Measurements from ENCODE around the gene FOXI1.
A peak's percentile ranks its signal among the peaks of the same experiment; 100 is the strongest.

Gene FOXI1

DNA sequence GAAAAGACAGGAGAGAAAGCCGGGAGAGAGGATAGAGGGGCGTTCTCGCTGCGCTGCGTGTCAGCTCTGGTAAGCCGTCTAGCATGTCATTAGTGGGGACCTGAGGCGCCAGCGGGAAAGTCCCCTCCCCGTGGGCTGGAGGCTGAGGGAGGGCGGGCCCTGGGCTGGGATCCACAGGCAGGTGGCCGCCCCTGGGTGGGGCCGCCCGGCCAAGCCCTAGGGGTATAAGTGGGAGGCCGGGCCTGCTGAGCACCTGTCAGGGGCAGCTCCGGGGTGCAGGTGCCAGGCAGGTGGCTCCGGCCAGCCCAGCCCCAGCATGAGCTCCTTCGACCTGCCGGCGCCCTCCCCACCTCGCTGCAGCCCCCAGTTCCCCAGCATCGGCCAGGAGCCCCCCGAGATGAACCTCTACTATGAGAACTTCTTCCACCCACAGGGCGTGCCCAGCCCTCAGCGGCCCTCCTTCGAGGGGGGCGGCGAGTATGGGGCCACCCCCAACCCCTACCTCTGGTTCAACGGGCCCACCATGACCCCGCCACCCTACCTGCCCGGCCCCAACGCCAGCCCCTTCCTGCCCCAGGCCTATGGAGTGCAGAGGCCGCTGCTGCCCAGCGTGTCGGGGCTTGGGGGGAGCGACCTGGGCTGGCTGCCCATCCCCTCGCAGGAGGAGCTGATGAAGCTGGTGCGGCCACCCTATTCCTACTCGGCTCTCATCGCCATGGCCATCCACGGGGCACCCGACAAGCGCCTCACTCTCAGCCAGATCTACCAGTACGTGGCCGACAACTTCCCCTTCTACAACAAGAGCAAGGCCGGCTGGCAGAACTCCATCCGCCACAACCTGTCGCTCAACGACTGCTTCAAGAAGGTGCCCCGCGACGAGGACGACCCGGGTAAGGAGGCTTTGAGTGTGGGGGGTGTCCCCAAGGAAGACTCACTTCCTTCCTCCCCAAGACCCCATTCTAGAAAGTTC lies at the start of gene FOXI1:
TSS of gene FOXI1 (plus strand) at position 256 of the 970 bp plus-strand sequence. CDS start at position 317, 61 bp downstream.
- DNase-seq = no peak

DNA sequence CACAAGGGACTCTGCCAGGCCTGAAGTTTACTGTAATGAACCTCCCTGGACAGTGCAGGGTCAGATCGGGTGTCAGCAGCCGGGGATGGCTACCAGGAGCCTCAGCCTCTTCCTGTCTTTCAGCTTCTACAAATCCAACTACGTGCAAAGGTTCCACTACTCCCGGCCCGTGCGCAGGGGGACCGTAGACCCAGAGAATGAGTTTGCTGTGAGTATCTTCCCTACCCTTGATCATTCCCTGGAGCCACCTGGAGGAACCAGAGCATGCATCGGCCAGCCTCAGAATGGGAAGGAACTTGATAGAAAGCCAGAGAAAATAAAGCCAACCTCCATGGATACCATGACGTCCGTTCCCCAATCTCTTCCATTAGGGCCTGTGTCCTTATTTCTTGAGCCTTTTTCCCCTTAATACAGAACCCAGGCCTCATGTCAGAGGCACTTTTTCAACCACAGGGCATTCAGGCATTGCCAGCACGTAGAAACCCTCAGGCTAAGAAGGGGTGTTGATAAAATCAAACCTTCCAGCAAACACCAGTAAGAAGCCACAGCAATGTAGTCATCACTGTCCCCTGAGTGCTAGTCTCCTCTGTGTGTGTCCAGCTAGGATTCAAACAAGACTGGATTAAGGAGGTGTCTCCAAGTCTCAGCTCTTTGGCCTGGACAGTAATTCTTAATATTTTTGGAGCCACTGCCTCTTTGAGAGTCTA lies 49.0 kb upstream of the FOXI1 start:
- DNase-seq = no peak

DNA sequence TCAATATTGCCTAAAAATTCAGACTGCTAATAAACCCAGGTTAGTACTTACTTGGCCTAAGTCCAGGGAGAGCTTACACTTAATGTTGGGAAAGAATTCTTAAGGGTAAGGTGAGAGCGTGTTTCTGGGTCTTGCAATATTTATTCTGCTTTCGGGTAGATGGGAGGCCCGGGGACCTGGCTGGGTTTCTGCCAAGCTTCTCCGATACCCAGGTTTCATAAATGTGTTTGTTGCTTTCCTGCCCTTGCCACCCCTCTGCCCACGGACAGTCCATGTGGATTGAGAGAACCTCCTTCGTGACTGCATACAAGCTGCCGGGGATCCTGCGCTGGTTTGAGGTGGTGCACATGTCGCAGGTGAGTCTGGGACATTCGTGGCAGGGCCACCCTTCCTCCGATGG lies 48.4 kb upstream of the FOXI1 start:
- DNase-seq = no peak

DNA sequence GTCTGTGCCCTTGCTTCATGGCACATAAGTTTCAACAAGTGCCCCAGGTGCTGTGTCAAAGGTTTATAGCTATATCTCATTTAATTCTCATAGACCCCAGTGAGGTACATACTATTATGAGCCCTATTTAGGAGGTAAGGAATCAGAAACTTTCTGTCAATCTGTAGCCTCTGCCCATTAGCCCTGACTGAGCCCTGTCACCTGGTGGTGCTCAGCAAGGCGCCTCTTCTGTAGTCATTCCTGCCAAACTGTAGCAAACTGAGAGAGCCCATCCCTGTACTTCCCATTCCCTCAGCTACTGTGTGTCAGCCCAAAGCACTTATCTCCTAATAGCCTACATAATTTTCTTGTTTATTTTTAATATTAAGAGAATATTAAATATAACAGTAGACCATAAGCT lies 46.5 kb upstream of the FOXI1 start:
- no peak for DNase-seq

DNA sequence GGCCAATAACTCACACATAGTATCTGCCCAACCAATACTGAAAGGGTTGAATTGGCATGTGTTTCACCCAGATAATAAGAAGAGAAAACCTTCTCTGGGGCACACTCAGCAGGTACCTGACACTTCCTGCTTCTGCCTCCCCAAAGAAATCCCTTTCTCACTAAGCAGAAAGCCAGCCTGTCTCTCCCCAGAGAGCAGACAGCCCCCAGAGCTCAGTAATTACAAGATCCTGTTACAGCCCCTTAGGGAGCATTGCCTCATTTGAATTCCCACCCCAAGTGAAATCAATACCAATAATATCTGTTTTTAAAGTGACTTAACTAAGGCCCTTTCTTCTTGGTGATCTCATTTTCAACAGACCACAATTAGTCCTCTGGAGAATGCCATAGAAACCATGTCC lies 38.5 kb upstream of the FOXI1 start:
- no peak for DNase-seq

DNA sequence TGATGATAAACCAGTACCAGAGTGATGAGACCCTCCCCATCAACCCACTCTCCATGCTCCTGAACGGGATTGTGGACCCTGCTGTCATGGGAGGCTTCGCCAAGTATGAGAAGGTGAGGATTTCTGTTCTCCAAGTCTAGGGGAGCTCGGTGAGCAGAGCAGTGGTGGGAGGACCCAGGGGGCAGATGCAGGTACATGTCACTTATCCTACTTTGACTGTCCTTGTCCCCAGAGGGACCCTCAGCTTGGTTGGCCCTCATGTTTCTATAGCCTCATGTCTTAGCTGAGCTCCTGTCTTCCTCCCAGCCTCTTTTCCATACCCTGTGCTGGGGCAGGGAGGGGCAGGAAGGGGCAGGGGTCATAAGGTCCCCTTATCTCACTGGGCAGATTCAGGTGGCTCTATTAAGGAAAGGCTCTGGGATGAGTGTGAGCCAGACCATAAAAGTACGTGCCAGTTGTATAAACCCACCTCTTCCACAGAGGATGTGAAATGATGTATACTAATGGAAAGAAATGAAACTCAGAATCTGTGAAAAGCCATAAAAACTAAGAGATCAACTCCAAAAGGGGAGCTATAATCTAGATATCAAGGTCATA lies 38.0 kb upstream of the FOXI1 start:
- DNase-seq = no peak

DNA sequence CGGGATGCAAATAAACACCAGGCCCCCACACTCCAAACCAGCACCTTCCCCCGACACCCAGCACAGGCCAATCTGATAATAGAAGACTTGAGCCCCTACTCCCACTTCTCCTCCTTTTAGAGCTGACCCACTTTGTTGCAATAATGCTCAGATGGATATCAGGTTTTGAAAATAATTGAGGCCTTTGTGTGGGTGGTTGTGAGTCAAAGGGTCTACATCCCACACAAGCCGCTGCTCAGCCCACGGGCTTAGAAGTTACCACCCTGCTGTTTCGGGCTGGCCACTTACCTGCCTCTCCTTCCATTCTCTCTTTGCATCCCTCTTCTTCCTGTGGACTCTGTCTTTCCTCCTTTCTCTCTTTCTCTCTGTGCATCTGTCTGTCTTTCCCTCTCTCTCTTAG lies 36.2 kb upstream of the FOXI1 start:
- no peak for DNase-seq

DNA sequence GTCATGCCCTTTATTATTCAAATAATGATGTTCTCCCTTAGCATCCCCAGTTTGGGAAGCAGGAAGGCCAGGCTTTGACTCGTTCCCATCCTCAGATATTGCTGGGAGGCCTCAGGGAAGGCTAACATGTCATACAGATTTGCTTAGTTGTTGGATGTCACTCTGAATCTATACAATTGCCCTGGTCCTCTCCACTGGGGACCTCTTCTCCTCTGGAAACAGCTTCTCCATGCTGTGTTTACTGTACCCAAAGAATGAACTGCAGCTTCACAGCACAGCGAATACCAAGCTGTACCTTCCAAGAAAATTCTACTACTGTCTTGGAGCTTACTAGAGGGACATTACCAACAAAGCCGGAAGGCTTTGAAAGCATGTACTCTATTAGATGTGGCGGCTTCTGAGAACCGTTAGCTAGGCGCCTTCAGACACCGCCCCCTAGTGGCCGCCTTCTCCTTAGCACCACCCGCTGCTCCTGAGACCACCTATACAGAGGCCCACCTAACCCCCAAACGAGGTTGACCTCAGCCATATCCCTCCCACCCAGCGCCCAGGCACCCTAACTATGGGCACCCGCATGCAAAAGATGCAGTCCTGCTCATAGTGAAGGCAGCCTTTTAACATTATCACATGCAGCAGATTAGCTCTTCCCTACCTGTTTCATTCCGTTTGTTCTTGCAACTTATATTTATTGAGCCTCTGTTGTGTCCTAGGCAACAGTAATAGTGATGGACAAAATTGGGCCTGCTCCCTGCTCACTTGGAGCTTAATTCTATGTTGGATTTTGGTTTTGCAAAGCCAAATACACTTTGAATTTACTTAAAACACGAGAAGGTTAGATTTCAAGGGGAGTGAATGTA lies 34.9 kb upstream of the FOXI1 start:
- peak; percentile 25 for DNase-seq

DNA sequence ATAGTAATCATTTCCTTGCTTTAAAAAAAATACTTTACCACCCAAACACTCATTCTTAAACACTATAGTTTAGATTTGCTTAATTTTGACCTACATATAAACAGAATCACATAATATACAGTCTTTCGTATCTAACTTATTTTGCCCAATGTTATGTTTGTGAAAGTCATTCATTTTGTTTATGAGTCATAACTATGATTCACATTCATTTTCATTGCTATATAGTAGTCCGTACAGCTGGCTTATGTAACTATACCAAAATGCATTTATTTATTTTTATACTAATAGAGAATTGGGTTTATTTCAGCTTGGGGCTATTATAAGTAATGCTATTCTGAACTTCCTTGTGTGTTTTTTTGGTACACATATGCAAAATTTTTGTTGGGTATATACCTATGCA lies 33.9 kb upstream of the FOXI1 start:
- no peak for DNase-seq

DNA sequence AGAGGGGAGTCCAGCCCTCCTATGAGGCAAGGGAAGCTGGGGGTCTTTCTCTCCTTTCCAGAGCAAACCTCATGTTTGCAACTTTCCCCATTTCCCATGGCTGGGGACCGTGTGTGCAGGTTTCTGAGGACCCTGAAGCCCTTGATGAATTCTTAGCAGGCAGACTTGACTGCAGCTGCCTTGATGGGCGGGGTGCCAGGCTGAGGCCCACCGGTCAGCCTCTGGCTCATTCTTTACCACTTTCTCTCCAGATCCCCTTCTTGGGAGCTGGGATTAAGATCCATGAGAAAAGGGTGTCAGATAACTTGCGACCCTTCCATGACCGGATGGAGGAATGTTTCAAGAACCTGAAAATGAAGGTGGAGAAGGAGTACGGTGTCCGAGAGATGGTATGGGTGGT lies 30.0 kb upstream of the FOXI1 start:
- no peak for DNase-seq

DNA sequence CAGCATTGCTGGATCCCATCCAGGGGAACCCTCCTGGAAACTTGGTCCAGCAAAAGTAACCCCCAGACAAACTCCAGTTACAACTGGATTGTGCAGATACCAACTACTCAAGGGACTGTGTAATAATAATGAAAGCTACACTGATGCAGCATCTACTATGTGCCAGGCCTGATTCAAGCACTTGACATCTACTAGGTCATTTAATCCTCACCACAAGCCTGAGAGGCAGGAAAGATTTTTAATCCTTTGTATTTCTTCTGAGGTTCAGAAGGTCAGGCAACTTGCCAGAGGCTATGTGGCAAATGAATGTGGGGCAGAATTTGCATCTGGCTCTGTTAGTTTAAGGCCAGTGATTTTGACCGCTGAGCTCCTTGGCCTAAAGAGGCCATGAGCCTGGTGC lies 29.5 kb upstream of the FOXI1 start:
- DNase-seq = no peak

DNA sequence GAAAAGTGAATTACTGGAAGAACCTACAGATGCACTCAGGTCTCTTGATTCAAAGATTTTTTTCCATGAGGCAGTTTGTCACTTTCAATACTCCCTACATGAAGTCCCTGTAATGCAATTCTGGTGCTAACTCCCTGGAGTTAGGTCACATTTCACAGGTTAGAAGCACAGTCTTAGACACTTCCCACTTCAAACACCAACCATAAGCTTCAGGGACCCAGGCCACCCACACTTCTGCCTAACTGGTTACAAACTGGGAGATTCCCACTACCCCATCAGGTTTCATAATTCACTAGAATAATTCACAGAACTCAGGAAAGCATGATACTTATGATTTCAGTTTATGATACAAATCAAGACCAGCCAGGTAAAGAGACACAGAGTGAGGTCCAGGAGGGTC lies 29.0 kb upstream of the FOXI1 start:
- DNase-seq = no peak

DNA sequence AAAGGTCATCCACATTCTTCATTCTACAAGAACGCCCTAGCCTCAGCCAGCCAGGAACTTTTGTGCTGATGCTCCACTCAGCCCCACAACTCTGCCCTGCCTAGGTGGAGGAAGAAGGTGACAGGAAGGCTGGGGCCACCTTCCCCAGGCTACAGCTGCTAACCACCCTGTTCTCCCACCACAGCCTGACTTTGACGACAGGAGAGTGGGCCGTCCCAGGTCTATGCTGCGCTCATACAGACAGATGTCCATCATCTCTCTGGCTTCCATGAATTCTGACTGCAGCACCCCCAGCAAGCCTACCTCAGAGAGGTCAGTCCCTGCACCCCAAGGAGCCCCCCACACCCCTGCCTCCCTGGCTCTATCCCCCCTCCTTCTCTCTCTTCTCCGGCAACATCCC lies 28.2 kb upstream of the FOXI1 start:
- DNase-seq = no peak

DNA sequence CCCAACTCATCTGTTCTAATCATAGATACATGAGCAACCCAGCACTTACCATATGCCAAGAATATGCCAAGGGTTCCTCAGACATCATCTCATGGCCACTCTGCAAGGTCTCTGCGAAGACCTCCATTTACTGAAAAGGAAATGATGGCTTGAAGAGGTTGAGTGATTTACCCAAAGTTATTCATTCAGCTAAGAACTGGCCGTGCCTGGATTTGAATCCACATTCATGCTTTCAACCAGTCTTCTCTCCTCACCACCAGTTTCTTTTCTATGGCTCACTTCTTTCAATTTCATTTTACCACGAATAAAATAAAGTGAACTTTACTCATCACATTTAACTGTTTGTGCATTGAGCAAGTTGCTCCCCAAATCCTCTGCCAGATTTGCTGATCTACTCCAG lies 27.2 kb upstream of the FOXI1 start:
- DNase-seq = no peak

DNA sequence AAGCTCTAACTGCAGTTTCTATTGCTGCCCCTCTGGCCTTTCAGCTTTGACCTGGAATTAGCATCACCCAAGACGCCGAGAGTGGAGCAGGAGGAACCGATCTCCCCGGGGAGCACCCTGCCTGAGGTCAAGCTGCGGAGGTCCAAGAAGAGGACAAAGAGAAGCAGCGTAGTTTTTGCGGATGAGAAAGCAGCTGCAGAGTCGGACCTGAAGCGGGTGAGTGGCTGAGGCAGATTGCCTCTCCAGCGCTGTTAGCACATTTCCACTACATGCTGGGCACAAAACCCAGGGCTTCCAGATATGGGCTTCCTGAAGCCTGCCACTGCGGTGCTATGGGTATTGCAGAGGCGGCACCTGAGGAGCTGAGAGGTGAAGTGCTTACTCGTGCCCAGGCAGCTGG lies 26.8 kb upstream of the FOXI1 start:
- DNase-seq = no peak

DNA sequence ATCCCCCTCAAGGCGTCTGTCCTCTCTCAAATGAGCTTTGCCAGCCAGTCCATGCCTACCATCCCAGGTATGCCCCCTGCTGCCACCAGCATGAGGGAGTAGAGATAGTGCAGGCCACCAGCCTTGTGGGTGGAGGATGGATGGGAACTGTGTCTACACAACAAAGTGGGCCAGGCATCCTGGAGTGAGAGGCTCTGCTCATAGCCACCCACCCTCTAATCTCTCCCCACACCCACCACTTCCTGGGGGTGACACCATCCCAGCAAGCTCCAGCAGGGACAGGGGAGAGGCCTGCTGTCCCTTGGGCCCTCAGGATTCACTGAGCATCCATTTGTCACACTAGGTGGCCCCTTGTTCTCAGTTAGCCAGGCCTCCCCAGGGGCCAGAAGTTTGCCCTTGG lies 25.5 kb upstream of the FOXI1 start:
- DNase-seq = no peak

DNA sequence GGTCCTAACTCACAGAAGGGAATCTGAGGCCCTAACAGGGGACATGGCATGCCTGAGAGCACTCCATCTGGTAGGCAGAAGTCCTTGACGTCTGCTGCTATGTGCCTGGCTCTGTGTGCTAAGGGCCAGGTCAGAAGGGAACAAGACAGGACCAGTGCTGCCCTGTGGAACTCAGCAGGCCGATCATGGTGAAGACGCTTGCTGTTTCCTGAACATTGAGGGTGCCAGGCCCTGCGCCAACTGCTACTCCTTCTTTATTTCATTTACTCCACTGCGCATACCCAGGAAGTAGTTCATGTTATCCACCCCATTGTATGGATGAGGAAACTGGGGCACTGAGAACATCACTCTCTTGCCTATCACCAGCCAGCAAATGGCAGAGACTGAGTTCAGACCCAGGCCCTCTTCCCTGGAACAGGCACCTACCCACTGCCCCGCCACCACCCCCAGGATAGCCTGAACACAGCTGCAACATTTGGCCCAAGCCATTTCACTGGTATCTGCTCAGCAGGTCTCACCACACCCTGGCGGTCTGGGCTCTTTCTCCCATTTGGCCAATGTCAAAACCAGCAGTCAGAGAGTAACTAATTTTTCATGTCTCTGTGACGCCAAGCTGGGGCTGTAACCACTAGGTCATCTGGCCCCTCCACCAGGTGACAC lies 24.8 kb upstream of the FOXI1 start:
- no peak for DNase-seq

DNA sequence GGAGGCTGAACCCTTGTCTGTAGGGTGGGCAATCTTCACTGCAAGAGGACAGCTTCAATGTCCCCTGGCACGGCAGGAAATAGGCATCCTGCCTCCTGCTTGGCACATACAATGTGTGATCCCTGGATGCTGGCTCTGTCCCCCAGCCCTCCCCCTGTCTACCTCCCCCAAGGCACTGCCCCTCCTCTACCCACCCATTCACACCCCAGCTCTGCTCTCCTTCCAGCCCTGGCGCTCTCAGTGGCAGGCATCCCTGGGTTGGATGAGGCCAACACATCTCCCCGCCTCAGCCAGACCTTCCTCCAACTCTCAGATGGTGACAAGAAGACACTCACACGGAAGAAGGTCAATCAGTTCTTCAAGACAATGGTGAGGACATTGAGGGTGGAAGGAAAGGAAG lies 24.1 kb upstream of the FOXI1 start:
- DNase-seq = no peak

DNA sequence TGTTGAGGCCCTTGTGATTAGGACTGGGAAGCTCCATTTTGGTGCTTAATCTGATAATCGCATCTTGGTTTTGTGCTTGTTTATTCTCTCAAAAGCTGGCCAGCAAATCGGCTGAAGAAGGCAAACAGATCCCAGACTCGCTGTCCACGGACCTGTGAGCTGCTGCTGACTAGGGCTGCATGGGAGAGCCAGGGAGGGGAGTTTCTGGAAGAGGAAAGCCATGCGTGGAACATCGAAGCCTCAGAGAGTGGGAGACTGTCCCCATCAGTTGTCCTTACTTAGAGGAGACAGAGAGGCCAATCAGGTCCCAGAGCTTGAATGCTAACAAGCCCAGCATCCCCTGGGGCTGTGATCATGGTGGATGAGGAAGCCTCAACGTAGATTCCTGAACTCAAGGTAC lies 23.0 kb upstream of the FOXI1 start:
- DNase-seq = no peak

DNA sequence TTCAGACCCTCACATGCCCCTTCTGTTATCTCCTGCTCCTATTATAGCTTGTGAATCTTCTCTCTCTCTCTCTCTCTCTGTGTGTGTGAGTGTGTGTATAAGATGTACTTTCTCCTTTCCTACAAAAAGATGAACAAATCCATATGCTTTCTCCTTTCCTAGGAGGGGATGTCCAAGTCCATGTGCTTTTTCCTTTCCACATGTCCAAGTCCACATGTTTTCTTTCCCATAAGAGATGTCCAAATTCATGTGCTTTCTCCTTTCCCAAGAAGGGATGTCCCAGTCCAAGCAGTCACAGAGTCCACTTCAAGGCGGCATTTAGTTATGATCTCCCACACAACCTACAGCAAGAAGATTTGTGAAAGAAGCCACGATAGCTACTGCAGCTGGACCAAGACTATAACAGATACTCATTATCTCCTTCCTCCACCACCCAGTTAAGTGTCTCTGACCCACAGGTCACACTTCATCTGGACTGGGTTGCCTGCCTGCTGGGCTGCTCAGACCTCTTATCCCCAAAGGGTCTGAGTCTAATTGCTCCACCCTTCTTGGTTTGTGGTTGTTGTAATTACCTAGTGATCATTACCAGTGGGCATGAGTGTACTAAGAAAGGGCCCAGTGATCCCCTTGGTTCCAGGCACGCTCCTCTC lies 18.4 kb upstream of the FOXI1 start:
- no peak for DNase-seq

DNA sequence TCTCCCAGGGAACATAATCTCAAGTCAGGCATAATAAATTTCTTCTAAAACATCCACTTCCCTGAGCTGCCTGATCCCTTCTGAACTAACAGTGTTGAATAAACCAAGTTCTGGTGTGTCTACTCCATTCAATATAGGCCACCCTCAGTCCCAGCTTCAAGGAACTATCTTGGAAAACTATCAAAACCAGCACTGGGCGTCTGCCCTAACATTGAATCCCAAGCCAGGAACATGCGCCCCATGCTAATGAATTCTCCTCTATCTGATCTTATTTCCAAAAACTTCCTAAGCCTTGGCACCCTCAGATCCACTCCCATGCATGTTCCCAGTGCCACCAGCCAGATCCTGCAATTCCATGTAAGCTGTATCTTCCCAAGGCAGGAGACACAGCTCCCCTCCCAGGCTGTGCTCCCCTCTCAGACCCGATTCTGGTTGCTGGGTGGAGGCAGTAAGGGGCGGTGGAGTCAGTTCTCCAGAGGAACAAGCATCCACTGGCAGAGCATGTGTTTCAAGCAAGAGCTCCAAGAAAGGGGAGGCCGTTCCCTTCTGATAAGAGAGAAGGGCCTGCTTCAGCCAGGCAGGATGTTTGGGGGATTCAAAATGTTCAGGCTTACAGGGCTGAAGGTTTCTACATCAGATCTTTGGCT lies 13.1 kb upstream of the FOXI1 start:
- DNase-seq = no peak

Measured in HCEC 1CT (cell line).